HG02798 (cell line): Measurements from ENCODE around the gene SYN1.

Experiments
- ATAC-seq: cut with Tn5 transposase; IDR thresholded peaks from one replicate; pipeline ENCODE4 v1.9.1; 2021; ENCODE audit warnings: mild to moderate bottlenecking; ENCODE audit not compliant: unreplicated experiment, poor library complexity

SYN1 gene

DNA sequence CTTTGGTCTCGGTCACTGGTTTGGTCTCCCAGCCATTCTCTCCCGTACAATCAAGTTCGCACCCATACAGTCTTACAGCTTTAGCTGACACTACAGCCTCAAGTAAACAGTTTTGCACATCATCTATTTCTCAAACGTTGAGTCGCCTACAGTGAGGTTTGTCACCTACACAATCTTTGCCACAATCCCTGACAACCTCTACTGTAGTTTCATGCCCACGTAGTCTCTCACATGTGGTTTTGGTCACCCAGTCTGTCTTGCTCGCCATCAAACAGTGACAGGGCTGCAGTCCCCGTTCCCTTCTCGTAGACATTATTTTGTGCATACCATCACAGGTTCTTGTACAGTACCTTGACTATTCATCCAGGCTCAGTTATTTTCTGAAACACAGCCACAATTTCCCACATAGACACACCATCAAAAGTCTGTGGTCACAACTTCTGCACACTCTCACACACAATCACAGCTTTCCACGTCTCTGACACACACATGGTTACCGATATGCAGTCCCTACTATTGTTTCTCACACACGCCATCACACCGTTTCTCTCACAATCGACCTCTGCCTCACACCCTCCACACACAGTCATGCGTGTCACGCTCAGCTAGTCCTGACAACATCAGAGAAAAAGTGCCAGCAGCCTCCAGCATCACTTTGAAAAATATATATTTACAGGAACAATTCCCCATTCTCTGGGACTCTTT lies 15.4 kb upstream of the SYN1 start:
- no peak for ATAC-seq

DNA sequence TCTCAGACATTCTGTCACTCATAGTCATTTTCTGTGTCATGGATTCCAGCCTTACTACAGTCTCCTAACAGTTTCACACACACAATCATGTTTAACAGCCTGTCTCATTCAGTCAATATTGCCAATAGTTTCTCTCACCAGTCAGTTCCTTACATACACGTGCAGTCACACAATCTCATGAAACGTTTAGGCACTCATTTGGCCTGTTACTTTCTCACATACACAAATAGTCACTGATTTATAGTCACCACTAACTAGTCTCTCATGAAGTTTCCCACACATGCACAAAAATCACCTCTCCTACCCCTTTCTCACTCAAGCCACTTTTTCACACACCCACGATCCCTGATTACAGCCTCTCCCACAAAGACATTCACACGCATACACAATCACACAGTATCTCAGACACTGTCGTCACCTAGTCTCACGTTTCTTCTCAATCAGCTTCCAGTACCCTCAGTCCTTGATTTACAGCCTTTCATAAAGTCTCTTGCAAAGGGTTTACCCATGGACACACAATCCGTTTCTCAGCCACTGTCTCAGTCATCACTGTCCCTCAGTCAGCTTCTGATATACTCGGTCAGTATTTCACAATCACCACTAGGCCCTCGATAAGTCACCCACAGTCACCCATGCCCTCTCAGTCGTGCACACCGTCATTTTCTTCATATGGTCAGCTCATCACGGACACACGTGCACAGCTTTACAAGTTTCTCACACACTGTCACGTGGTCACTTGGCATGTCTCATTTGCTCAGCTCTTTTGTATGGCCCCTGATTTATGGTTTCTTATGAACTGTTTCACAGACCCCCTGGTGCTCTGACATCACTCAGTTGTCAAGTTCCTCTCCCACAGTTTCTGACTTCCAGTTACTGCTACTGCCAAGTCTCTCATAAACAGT lies 14.3 kb upstream of the SYN1 start:
- no peak for ATAC-seq

DNA sequence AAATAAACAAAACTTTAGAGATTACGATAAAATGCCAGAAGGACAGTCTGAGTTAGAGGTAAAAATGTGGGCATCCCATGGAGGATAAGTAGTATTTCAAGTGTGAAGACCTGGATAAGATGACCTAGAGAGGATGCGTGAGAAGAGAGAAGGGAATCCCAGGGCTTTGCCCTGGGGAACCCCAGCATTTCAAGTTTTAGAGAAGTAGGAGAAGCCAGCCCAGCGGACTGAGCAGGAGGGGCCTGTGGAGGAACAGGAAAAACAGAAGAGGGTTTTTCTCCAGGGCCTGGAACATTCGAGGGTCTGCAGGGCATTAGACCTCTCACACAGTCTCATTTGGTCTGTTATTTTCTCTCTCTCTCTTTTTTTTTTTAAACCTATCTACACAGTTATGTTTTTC lies 13.0 kb upstream of the SYN1 start:
- ATAC-seq: no peak

DNA sequence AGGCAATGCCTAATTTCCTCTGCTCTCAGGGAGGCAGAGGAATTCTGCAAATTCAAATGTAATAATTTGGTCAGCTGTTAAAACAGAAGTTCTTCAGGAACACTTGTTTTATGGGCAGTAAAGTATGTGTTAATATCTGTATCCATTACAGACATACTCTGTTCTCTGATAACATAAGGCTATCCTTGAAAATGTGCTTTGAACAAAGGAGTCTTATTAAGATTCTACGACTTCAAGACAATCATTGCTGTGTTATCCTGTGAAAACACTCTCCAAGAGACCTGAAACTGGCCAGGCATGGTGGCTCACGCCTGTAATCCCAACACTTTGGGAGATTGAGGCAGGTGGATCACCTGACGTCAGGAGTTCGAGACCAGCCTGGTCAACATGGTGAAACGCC lies 12.0 kb upstream of the SYN1 start:
- no peak for ATAC-seq

DNA sequence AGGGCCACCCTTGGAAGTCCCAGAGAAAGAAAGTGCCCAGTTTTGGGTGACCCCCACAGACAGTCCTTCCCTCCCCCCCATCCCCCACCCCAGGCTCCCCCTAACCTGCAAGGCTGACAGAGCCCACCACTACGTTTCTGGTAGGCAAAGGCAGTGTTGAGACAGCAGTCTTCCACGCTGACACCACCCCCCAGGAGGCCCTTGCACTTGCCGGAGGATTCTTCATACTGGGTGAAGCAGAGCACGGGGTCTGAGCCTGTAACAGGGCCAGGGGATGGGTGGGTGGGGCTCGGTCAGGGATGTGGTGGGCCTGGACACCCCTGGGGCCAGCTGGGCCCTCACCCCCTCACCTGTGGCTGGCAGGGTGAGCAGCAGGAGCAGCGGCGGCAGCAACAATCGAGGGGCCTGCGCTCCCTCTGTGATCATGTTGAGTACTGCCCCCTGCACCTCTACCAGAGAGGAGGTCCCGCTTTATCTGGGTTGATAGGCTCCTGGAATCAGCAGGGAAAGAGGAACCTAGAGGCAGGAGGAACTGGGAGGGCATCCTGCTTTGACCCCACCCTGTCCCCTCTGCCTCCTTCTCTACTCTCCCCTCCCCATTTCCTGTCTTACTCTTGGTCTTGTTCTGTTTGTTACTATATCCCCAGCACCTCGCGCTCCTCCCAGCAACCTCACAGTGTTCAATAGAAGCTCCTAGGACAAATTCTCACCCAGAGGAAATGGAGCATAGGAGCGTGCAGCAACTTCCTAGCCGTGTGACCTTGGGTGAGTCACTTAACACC lies 10.0 kb upstream of the SYN1 start, which contains the start of gene CFP:
TSS of gene CFP (minus strand) at position 512 of the 782 bp plus-strand sequence. CDS start at position 426, 86 bp downstream.
- ATAC-seq: no peak

DNA sequence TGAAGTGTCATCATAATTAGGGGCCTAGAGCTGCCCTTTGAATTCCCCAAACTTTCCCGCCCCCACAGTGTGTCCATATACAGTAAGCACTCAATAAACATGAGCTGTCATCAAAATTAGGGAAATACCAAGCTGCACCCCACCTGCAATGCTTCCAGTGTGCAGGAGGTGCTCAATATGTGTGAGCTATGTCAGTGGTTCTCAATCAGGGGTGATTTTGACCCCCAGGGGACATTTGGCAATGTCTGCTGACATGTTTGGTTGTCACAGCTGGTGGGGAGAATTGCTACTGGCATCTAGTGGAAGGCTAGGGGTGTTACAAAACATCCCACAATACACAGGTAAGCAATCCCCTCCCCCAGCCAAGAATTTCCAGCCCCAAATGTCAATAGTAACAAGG lies 9.3 kb upstream of the SYN1 start:
- no peak for ATAC-seq

DNA sequence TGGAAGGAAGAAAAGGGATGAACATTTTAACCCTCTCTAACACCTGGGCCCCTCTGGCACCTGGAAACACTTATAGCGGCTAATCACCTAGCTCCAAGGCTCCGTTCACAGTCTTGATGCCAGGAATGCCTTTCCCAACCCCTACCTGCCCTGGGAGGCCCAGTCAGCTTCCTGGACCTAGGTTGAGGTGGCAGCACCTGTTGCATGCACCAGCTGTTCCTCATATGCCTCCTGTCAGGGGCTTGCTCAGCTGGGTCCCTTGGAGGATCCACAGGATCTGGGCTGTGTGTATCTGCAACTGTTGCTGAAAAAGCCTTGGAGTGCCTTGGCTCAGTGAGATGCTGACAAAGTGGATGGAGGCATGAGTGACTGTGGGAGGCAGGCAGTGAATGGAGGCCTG lies 5.7 kb upstream of the SYN1 start:
- ATAC-seq: no peak

DNA sequence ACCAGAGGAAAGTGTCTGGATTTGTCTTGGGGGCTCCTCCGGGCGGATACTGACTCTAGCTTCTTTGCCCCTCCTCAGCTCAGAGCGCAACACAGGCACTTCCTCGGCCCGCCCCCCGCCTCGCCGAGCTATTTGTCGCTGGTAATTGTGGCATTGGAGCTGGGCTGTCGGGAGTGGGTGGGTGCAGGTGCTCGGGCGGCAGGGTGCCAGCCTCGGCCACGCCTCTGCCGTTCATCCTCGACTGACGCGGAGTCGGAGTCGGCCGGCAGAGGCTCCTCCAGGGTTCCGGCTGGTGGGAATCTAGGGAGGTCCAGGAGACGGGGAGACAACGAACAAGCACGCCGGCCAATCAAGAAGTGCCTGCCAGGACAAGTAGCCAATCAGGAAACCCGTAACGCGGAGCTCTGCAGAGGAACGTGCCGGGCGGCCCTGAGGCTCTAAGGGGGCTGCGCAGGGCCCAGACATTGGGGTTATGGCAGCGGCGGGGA lies 3.9 kb upstream of the SYN1 start:
- ATAC-seq: no peak

DNA sequence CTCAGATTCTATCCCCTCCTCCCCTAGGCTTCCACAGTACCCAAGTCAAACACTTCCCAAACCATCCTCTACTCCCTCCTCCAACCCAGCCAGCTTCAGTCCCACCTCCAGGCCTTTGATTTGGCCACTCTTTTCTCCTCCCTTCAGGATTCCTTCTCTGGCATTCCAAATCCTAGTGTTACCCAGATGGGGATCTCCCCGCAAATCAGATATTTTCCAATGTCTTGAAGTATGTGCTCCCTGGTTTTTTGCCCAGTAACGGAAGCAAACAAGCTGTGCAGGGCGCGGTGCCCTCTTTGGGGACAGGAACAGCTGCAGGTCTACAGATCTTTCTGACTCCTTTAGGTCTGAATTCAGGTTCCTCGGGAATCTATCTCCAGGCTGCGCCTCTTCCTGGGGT lies 2.2 kb upstream of the SYN1 start:
- ATAC-seq: no peak

DNA sequence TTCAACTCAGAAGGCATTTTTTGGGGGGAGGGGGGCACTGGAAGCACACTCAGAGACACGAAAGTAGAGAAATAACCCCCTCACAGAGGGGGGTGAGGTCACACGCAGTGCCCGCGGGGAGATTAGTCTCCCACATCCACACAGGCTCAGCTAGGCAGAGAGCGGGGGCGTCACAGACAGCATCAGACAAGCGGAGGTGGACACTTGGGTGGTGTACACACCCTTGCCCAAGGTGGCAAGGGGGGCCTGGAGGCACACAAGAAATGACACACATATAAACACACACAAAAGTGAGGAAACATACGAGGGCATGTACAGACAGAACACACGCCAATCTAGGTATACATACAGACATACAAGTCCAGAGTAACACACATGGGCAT lies 637 bp upstream of the SYN1 start:
- no peak for ATAC-seq

DNA sequence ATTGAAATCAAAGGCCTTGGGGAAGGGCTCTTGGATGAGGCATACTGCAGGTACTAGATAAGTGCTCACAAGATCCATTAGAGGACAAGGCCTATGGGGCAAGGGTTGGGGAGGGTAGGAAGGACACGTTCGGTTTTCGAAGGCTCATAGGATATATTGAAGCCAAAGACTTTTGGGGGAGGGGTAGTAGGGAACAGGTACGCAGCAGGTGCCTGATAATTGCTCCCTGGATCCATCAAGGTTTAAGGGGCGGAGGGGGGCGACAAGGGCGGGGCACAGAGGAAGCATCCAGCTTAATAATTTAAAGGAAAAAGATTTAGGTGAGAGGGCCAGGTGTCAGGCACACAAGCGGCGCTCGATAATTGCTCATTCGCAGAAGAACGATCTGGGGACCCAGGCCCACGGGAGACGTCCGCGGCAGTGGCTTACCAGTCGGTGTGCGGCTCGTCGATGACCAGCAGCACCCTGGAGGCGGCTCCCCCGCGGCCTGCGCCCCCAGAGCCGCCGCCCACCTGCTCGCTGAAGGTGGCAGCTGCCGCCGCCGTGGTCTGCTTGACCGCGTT lies 653 bp downstream of the SYN1 start:
- no peak for ATAC-seq

DNA sequence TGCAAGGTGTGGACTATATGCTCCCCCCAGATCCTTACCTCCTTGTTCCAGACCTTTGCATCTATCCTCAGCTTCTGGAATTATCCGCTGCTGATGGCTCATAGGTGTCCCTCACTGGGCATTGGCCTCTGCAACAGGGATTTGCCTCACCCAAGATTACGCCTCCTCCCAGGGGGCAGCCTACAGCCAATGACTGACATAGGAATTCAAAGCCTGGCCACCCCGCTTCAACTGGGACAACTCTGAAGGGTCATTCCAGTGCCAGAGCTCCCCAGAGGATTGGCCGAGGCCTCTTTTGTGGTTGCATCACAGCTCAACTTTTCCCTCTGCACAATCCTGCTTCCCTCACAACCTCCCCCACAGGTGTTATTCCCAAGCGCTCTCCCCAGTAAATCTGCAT lies 5.0 kb downstream of the SYN1 start:
- ATAC-seq: no peak

DNA sequence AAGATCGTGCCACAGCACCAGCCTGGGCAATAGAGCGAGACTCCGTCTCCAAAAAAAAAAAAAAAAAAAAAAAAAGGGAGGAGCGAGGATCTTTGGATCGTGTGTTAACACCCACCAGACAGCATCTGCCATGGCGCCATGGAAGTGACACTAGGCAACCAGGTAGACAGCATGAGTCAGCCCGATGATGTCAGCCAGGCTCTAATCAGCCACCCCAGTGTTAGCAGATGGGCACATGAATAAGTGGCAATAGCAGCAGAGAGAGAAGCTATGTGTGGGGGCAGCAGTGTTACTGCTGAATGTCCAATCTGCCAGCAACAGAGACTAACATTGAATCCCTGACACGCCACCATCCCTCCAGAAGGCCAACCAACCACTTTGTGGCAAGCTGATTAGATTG lies 6.6 kb downstream of the SYN1 start:
- no peak for ATAC-seq

DNA sequence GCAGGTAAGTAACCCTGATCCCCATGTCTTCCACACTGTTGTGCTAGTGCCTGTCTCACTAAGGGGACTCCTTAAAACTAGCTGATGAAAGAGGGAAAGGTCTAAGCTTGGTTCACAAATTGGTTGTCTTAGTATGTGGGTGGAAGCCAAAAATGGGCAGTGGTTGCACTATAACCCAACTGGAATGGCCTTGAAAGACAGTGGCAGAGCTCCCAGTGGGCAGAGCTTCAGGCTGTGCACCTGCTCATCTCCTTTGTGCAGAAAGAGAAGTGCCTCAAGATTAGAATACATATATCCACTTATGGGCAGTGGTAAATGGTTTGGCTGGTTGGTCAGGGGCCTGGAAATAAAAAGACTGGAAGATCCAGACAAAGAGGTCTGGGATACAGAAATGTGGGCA lies 7.2 kb downstream of the SYN1 start:
- no peak for ATAC-seq

DNA sequence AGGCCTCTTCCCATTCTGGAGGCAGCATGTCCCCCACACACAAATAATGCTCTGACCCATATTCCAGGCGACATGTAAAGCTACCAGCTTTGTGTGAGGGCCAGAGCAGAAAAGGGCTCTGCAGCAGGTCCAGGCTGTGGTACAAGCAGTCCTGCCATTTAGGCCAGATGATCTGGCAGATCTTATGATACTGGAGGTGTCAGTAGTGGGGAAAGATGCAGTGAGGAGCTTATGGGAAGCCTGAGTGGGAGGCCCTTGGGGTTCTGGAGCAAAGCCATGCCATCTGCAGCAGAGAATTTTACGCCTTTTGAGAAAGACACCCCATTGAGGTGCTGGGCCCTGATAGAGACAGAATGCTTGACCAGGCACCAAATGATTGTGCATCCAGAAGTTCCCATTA lies 7.7 kb downstream of the SYN1 start:
- no peak for ATAC-seq

DNA sequence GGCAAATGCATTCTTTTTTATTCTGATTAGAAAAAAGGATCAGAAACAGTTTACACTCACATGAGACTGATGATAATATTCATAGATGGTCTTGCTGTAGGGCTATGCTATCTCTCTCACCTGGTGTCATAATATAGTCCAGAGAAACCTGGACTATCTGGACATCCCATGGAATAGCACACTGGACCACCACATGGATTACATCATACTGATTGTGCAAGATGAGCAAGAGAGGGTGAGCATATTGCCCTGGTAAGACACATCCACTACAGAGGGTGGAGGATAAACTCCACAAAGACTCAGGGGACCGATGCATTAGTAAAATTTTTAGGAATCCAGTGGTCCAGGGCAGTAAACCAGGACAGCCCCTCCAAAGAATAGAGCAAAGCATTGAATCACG lies 8.2 kb downstream of the SYN1 start:
- ATAC-seq: no peak

DNA sequence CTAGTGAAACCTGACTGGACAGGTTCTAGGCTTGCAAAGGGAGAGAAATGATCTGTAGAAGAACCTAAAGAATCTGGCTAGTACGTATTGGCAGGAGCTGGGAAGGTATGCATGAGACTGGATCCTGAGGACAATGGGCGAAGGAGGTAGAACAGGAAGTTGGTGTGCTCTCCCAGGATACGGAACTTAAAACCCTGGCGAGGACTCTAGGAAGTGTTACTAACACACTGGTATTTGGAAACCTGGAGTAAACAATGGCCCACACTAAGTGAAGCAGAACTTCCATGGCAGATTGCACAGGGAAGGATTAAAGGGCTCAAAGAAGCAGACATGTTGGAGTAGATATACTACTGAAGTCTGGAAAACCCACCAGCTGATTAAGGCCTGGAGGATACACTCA lies 9.1 kb downstream of the SYN1 start:
- ATAC-seq: no peak

DNA sequence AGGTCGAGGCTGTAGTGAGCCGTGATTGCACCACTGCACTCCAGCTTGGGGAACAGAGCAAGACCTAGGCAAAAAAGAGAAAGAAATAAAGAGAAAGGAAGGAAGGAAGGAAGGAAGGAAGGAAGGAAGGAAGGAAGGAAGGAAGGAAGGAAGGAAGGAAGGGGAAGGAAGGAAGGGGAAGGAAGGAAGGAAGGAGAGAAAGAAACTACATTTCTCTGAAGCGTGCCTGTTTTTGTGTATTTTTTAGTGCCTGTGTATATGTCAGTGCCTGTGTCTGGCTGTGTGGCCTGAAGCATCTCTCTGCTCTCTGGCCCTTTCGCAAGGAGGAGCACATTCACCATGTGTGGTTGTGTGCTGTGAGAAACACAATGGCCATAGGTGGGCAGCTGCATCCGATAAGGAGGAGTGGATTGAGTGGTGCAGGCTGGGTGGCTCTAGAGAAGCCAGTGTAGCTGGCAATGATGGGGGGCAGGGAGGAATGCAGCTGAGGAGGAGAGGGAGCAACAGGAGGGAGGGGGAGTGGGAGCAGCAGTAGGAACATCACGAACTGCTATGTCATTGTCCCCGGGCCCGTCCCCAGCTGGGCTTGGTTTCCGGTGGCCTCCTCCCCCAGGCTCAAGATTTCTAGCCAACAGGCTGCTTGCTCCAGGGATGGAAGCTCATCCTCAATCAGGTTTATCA lies 11.4 kb downstream of the SYN1 start:
- ATAC-seq: no peak

DNA sequence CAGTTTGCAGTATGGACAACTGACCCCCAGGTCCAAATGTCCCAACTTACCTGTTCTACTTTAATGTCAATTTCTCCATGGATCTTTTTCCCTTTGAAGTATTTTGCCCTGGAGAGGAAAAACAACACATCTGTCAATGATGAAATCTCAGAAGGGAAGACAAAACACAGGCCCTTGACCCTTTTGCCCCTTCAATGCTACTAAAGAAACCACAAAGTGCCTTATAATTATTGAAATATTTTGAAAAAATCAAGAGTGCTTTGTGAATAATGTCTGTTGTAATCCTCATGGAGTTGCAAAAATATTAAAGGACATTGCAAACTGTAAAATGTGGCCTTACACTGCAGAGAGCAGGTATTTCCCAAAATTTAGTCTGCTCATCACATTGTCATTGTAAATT lies 12.6 kb downstream of the SYN1 start:
- no peak for ATAC-seq

DNA sequence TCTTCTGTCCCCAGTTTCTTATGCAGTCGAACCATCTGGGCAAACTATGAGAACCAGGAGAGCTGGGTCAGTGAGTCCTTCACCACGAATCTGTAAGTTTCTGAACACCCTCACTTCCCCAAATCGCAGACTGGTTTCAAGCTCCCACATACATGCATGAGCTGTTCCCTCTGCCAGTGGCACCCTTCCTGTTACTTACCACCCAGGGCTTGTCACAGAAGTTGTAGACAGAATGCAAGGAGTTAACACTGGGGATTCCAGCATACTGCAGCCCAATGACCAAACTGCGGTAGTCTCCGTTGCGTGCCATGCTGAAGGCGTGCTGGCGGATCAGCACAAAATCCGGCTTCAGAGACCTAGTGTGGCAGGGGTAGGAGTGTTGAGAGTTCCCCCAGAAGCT lies 14.6 kb downstream of the SYN1 start:
- no peak for ATAC-seq
